Ovary (tissue), 9 donors: ENCODE results near the gene ADAT3. TPM values are rescaled to one million over a fixed set of nuclear protein-coding genes. Genes with fewer than 3 reads are reported as not detected.

ENCODE experiments used
- DNase-seq, 5 donors: peaks; one replicate each; pipeline ENCODE4 v3.0.0-alpha.2; 2019 to 2020
- H3K27ac ChIP-seq, 2 donors: fragments of 200-600 bp; one replicate each; pipeline versions ENCODE4 v1.5.1 to v1.8.0; 2019 to 2022
- H3K27me3 ChIP-seq: fragments of 200-600 bp; one replicate; pipeline ENCODE4 v1.8.0; 2022
- H3K36me3 ChIP-seq: fragments of 200-600 bp; sonication (generic); one replicate; pipeline ENCODE4 v1.5.1; 2019
- H3K4me1 ChIP-seq: one replicate; pipeline ENCODE4 v1.8.1; 2013; ENCODE audit warnings: mild to moderate bottlenecking, moderate library complexity; ENCODE audit not compliant: insufficient read depth
- H3K4me3 ChIP-seq: fragments of 200-600 bp; sonication (generic); one replicate; pipeline ENCODE4 v1.5.1; 2017
- H3K9me3 ChIP-seq, 2 donors: fragments of 200-600 bp in 1 of 2; sonication (generic) in 1 of 2; one replicate each; pipeline versions ENCODE4 v1.5.1 to v1.8.1; 2013 to 2019; ENCODE audit warnings: mild to moderate bottlenecking in 1 of 2, moderate library complexity in 1 of 2
- EP300 ChIP-seq: sonication (generic); formaldehyde crosslinking; IDR thresholded peaks from one replicate; pipeline ENCODE4 v1.6.1; 2017; ENCODE audit warnings: antibody characterized with exemption
- POLR2A ChIP-seq: fragments of 450-650 bp; IDR thresholded peaks from one replicate; pipeline ENCODE4 v1.6.1; 2017; ENCODE audit warnings: antibody characterized with exemption, mild to moderate bottlenecking, moderate library complexity
- WGBS, 3 donors: extraction: QIAGEN DNeasy Blood & Tissue Kit in 1 of 3; methylation state at CpG; one replicate each; pipeline versions ENCODE4 v1.1.5 to v1.1.7; 2013 to 2017; 5-methylcytosine and 5-hydroxymethylcytosine counted together
- intact Hi-C, 4 donors: fragments of 100-400 bp; cut with DNase I; formaldehyde crosslinking; loops; one replicate each; pipeline versions ENCODE4 v1.11.0 to v1.15.1; 2022 to 2023
- polyA plus RNA-seq, 2 donors: library from polyadenylated mRNA; stranded (reverse); fragments of 200-250 nt in 1 of 2; fragments of 350-450 nt in 1 of 2; fragmentation: Illumina TruSeq in 1 of 2; extraction: RNeasy Lipid Tissue Mini Kit (QIAGEN cat#74804) in 1 of 2; gene quantifications; one replicate each; pipeline ENCODE4 v1.2.3, GENCODE V29; 2013 to 2014
- total RNA-seq, 7 donors: library from RNA; depleted of rRNA in 2 of 7; stranded (reverse); fragments of >200 nt in 2 of 7; fragmentation: NEBNext Ultra II Directional in 3 of 7; extraction: Animal tissue kit (Norgen Biotek cat#: 25700) in 3 of 7; gene quantifications; one replicate each; pipeline versions ENCODE4 v1.1.0 to v1.2.4, GENCODE V29; 2016 to 2023
- TF ChIP-seq, protein P1 (sequence below), 3 donors: fragments of 450-650 bp in 2 of 3; fragments of 200-600 bp in 1 of 3; IDR thresholded peaks; one replicate each; pipeline versions ENCODE4 v1.5.1 to v1.8.0; 2016 to 2022; ENCODE audit warnings: antibody characterized with exemption in 3 of 3, mild to moderate bottlenecking in 1 of 3
- donor health status: DM: no; HTN: no; CAD: no; lungs with moderate emphysema.
- donor health status: DM: no; HTN: no; CAD: no.
- donor health status: Bipolar disorder and iron deficiency.
- donor health status: DM: yes; HTN: yes; CAD: no.
- donor health status: DM: no; HTN: no; CAD: no.
- donor health status: DM: yes; HTN: yes; CAD: no.

ADAT3 gene
- total and polyA plus RNA-seq, 9 donors = 2.3 to 13.7 (median 4.3) TPM; not detected in 1

DNA sequence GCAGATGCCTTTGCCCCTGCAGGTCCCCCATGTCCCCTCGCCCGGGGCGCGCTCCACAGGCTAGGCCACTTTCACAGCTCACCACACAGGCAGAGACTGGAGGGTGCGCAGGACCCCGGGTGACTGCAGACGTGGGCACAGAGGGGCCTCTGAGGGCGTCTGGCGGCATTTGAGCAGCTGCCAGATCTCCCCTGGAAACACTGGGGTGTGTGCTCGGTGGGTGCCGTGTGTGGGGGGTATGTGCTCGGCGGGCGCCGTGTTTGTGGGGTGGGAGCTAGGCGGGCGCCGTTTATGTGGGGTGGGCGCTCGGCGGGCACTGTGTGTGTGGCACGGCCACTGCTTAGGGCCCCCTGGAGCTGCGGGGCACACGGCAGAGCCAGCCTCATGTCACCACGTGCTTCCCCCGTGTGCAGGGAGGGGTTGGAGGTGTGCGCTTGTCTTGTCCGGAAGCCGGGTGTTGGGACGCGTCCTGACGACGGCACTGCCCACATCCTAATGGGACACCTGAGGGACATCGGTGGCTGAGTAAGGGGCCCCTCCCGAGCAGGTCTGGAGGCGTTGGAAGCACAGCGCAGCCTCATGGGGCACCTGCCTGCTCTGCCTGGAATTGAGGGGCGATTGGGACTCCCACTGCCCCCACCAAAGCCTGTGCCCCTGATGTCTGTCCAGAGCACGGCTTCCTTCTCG lies 52.5 kb downstream of the ADAT3 start:
- Histone ChIP-seq H3K27me3 (no peaks in the 10 kb centered on the region), H3K4me3 (no peak overlapping the region), H3K4me1 (peaks cover 16% of the 10 kb centered on the region), H3K27ac (no peak overlapping the region), H3K36me3 (no peaks in the 10 kb centered on the region), H3K9me3 (no peaks in the 10 kb centered on the region)
- TF ChIP-seq POLR2A = no peak
- TF ChIP-seq, protein P1, sequence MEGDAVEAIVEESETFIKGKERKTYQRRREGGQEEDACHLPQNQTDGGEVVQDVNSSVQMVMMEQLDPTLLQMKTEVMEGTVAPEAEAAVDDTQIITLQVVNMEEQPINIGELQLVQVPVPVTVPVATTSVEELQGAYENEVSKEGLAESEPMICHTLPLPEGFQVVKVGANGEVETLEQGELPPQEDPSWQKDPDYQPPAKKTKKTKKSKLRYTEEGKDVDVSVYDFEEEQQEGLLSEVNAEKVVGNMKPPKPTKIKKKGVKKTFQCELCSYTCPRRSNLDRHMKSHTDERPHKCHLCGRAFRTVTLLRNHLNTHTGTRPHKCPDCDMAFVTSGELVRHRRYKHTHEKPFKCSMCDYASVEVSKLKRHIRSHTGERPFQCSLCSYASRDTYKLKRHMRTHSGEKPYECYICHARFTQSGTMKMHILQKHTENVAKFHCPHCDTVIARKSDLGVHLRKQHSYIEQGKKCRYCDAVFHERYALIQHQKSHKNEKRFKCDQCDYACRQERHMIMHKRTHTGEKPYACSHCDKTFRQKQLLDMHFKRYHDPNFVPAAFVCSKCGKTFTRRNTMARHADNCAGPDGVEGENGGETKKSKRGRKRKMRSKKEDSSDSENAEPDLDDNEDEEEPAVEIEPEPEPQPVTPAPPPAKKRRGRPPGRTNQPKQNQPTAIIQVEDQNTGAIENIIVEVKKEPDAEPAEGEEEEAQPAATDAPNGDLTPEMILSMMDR (IDR thresholded peaks at IDR 0.05) = no peak
- TF ChIP-seq EP300 = no peak
- DNase-seq = no peak
- 85 to 87% (median 86%) methylated on average over 33 to 40 of the region's 40 CpGs for WGBS, 3 donors
- intact Hi-C loops = loop anchor here in 1 of 4 donors (5.0 kb wide), 1 partner anchor 55 kb away; no protein-coding TSS in a partner anchor

DNA sequence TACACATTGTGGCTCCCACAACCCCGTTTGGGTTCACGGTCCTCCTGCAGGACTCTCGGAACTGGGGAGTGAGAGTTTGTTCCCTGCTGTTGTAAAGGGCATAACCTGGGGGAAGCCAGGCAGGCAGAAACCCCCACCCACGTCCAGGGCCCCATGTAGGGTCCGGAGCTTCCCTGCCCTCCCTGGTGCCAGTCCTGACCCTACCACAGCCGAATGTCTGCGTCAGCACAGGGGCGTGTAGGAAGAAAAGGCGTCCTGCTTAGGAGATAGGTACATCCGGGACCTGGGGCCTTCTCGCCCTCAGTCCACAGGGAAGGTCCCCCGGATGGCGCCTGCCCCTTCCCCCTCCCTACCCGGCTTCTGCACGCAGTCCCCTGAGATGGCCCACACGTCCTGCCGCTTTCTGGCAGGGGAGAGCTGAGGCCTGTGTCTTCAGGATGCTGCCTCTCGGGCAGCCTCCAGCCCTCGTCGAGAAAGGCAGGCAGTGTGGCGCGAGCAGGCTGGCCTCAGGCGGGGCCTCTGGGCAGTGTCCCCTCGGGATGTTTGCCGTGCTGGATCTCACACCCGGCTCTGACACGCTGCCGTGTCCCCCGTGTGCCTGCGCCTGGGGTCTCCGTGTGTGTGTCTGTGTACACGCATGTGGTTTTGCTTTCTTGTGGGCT lies 54.9 kb downstream of the ADAT3 start:
- Histone ChIP-seq H3K36me3 (no peaks in the 10 kb centered on the region), H3K4me1 (peaks cover 16% of the 10 kb centered on the region), H3K4me3 (no peak overlapping the region), H3K9me3 (no peaks in the 10 kb centered on the region), H3K27ac (no peak overlapping the region), H3K27me3 (no peaks in the 10 kb centered on the region)
- WGBS, 3 donors = 92 to 95% (median 93%) methylated on average over 32 of the region's 32 CpGs
- TF ChIP-seq EP300 (no peak), POLR2A (no peak)
- TF ChIP-seq, protein P1 (IDR thresholded peaks at IDR 0.05) = no peak
- intact Hi-C loops = loop anchor here in 1 of 4 donors (5.0 kb wide), 1 partner anchor 52 kb away; no protein-coding TSS in a partner anchor
- no peak for DNase-seq

DNA sequence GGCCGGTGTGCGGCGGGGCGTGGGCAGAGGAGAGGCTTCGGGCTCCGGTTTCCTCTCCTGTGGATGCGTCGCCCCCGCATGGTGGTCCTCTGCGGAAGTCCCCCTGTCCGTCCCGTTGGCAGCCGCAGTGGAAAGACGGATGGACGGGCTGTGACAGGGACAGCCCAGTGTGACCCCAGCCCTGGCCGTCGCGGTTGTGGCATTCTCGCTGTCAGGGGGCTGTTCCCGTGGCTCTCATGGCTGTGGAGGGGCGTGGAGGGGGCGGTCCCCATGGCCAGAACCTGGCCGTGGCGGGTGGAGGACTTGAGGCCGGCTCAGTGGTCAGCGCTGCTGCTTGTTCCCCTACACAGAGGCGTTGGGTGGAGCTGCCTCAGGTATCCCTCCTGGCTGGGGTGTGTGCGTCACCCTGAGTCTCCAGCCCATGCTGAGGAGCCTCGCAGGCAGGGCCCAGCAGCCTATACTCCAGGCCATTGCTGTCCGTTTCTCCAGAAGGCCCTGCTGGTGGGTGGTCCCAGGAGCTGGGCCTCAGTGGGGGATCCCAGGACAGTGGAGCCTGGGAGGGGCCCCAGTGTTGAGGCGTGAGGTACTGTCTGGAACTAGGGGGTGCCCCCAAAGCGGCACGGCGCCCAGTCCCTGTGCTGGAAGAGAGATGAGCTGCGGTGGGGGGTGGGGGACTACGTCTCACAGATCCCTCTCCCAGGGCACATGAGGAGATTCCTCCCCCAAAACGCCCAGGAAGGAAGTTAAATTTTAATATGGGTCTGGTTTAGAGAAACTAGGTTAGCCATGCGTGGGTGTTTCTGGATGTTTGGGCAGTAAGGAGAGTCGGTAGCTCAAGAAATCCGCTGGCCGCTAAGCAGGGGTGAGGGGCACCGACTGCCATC lies 56.0 kb downstream of the ADAT3 start:
- H3K4me1 ChIP-seq = peaks cover 13% of the 10 kb centered on the region
- WGBS, 3 donors = 54 to 66% (median 64%) methylated on average over 42 of the region's 42 CpGs
- DNase-seq = peak in 1 of 5 donors; percentile 59
- no peaks in the 10 kb centered on the region for H3K9me3 ChIP-seq
- TF ChIP-seq POLR2A (no peak), EP300 (no peak)
- TF ChIP-seq, protein P1 (IDR thresholded peaks at IDR 0.05) = no peak
- peak overlapping the region in 1 of 2 donors; percentile 35 for H3K27ac ChIP-seq
- H3K4me3 ChIP-seq = no peak overlapping the region
- H3K27me3 ChIP-seq = no peaks in the 10 kb centered on the region
- intact Hi-C loops = no loop called here
- H3K36me3 ChIP-seq = no peaks in the 10 kb centered on the region

DNA sequence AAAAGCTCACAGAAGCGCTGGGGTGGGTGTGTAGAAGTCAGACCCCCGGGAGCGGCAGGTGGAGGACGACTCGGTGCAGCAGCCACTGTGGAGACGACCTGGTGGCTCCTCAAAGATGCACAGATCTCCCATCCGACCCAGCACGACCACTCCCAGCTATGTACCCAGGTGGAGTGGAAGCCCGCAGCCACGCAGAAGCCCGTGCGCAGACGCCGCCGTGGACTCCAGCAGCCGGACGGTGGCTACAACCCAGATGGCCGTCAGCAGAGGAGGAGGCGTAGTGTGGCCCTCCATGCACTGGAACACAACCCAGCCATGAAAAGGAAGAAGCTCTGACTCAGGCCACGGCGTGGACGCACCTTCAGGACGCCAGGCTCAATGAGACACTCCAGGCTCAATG lies 57.5 kb downstream of the ADAT3 start:
- 95% methylated on average over 23 of the region's 23 CpGs for WGBS, 3 donors
- Histone ChIP-seq H3K4me1 (peaks cover 11% of the 10 kb centered on the region), H3K27me3 (no peaks in the 10 kb centered on the region), H3K36me3 (no peaks in the 10 kb centered on the region), H3K4me3 (no peak overlapping the region), H3K27ac (no peak overlapping the region), H3K9me3 (no peaks in the 10 kb centered on the region)
- TF ChIP-seq, protein P1 (IDR thresholded peaks at IDR 0.05) = no peak
- no peak for TF ChIP-seq EP300
- TF ChIP-seq POLR2A = no peak
- intact Hi-C loops = no loop called here
- DNase-seq = no peak
